HEK293T (cell line): ENCODE measurements around the gene SV2B.

Experiments used
- ARNT ChIP-seq: fragments of 450-650 bp; IDR thresholded peaks from 2 replicates; pipeline ENCODE4 v1.6.1; 2017; ENCODE audit warnings: mild to moderate bottlenecking
- BHLHE40 ChIP-seq: fragments of 450-650 bp; IDR thresholded peaks from 2 replicates; pipeline ENCODE4 v1.6.1; 2016; ENCODE audit warnings: mild to moderate bottlenecking, moderate library complexity, borderline replicate concordance
- CTBP1 ChIP-seq: fragments of 450-650 bp; IDR thresholded peaks from 2 replicates; pipeline ENCODE4 v1.6.1; 2016; ENCODE audit warnings: borderline replicate concordance
- ELF4 ChIP-seq: fragments of 450-650 bp; IDR thresholded peaks from 2 replicates; pipeline ENCODE4 v1.6.1; 2017; ENCODE audit warnings: antibody characterized with exemption
- FOXA1 ChIP-seq: fragments of 450-650 bp; IDR thresholded peaks from 2 replicates; pipeline ENCODE4 v1.6.1; 2016; ENCODE audit warnings: mild to moderate bottlenecking
- FOXK2 ChIP-seq: fragments of 450-650 bp; IDR thresholded peaks from 2 replicates; pipeline ENCODE4 v1.6.1; 2016; ENCODE audit warnings: mild to moderate bottlenecking
- HDGF ChIP-seq: fragments of 450-650 bp; IDR thresholded peaks from 2 replicates; pipeline ENCODE4 v1.6.1; 2017; ENCODE audit warnings: antibody characterized with exemption, borderline replicate concordance
- L3MBTL2 ChIP-seq: fragments of 450-650 bp; conservative IDR thresholded peaks from 2 replicates; pipeline ENCODE4 v1.6.1; 2016; ENCODE audit warnings: mild to moderate bottlenecking
- LEF1 ChIP-seq: fragments of 450-650 bp; IDR thresholded peaks from 2 replicates; pipeline ENCODE4 v1.6.1; 2017; ENCODE audit warnings: mild to moderate bottlenecking, borderline replicate concordance
- NFRKB ChIP-seq: fragments of 450-650 bp; IDR thresholded peaks from 2 replicates; pipeline ENCODE4 v1.6.1; 2016; ENCODE audit warnings: mild to moderate bottlenecking, moderate library complexity
- PKNOX1 ChIP-seq: fragments of 450-650 bp; IDR thresholded peaks from 2 replicates; pipeline ENCODE4 v1.6.1; 2016
- SP1 ChIP-seq: fragments of 450-650 bp; IDR thresholded peaks from 2 replicates; pipeline ENCODE4 v1.6.1; 2017
- SUZ12 ChIP-seq: fragments of 450-650 bp; IDR thresholded peaks from 2 replicates; pipeline ENCODE4 v1.6.1; 2016; ENCODE audit warnings: mild to moderate bottlenecking
- TARDBP ChIP-seq: fragments of 450-650 bp; IDR thresholded peaks from 2 replicates; pipeline ENCODE4 v1.6.1; 2016

GRCh38 chr15:91142946-91143345, 42.9 kb downstream of the SV2B start:
- no peak for TF ChIP-seq ARNT
- no peak for TF ChIP-seq SUZ12
- no peak for TF ChIP-seq ELF4
- TF ChIP-seq SP1: no peak
- TF ChIP-seq BHLHE40: no peak
- no peak for TF ChIP-seq L3MBTL2
- TF ChIP-seq TARDBP: no peak
- no peak for TF ChIP-seq NFRKB
- no peak for TF ChIP-seq FOXK2
- no peak for TF ChIP-seq CTBP1
- no peak for TF ChIP-seq PKNOX1
- TF ChIP-seq HDGF: no peak
- TF ChIP-seq FOXA1: no peak
- TF ChIP-seq LEF1: no peak
